Epithelial cell of prostate (primary cell): ENCODE measurements around the gene LONRF2.

Experiments used
- DNase-seq: peaks from one replicate; pipeline ENCODE4 v3.0.0-alpha.2; 2011; ENCODE audit warnings: low read depth, low spot score
- H3K27ac ChIP-seq: fragments of 450-650 bp; 2 replicates; pipeline ENCODE4 v1.5.1; 2017; ENCODE audit warnings: mild to moderate bottlenecking

The LONRF2 gene

DNA sequence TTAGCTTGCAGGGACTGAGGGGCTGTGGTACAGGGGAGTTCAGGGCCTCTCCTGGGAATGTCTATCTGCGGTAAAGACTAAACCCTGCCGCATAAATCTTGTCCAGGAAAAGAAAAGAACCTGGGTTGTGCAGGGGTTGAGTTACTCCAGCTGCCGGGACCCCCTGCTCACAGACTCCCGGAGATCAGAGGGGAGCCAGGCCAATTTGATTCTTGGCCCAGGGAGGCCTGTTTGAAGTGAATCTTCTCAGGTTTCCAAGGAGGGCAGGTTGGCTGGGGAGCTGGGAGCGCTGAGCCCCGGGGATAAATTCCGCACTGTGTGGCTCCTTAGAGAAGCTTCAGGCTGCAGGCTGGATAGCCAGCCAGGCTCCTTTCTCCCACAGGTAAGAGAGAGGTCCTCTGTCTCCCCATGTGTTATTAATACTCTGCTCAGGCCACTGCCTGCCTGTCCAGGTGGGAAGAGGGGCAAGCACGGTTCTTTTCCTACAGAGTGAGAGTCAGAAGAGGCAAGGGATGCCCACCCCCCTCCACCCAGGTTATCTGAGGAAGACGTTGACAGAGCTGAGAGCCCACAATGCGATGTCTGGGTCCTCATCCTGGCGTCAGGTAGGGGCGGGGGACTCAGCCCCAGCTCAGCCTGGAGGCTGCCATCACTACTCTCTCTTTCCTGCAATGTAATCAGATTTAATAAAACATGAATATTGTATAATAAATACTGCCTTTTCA is 82.7 kb downstream of the LONRF2 start:
- no peak for DNase-seq
- no peak overlapping the region for H3K27ac ChIP-seq

DNA sequence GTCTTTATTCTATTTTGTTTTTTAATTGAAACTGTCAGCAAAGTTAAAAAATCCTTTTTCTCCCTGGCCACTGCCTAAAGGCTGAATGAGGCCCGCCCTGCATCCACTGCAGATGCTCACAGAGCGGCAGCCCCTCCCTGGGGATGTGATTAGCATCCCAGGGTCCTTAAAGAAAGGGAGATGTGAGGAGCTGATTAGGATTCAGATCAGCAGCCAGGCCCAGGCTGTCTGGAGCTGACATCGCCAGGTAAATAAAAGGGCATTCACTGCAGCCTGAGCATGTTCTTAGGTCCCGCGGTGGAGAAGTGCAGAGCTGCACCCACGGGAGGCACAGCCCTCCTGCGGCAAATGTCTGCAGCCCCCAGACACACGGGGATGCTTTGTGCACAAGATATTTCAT is 83.8 kb downstream of the LONRF2 start:
- no peak overlapping the region for H3K27ac ChIP-seq
- DNase-seq: no peak

DNA sequence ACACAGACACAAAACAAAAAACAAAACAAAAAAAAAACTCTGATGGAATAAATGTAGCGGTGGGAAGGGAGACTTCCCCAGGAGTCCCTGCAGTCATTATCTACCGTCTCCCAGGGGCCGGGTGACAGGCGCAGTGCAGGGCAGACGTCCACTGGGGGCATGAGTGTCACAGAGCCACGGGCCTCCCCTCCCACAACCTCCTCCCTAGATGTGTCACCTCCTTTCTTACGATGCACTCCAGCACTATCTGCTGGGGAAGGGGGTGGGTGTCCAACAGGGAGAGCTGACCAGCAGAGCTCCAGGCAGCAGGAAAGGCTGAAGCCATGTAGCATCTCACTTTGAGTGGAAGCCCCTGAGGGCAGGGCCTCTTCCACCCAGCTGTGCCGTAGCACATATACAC is 84.5 kb downstream of the LONRF2 start:
- H3K27ac ChIP-seq: no peak overlapping the region
- DNase-seq: no peak

DNA sequence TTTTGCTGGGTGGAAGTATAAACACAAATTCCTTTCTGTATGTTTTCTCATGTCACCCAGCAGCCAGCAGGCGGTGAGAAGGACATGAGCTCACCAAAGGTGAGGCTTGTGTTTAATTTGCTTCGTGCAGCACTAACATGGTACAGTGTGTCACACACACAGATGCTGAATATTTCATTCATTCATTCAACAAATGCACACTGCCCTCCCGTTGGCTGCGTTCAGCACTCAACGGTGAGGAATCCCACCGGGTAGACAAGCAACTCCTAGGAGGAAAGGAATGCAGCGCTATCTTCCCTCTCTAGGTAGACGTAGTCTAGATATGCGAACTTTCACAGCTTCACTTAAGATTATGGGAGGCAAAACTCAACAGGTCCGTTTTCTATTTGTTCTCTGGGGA is 85.1 kb downstream of the LONRF2 start:
- H3K27ac ChIP-seq: no peak overlapping the region
- no peak for DNase-seq

DNA sequence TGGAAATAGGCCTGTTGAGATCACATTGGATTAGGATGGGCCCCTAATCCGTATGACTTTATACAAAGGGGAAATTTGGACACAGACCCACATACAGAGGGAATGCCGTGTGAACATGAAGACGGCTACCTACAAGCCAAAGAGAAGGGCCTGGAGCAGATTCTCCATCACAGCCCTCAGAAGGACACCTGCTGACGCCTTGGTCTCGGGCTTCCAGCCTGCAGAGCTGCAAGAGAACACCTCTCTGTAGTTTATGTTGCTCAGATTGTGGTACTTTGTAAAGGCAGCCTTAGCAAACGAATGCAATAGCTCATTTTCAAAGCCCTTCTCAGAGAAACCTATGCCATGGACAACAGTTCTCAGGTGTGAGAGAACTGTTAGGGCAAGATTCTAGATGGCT is 86.1 kb downstream of the LONRF2 start:
- no peak overlapping the region for H3K27ac ChIP-seq

DNA sequence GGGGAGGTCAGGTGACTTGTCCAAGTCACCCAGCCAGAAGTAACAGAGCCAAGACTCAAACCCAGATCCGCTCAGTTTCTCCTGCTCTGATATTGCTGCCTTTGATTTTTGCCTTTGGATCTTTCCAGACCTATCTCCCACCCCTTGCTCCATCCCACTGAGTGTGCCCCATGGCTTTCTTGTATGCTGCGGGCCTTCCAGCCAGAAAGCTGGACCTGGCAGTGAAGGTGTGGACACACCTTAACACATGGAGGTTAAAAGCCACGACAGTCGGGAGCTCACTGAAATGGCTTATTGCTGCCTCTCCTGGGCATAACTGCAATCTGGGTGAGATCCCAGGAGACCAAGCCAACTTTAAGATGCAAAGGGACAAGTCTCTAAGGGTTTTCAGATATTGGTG is 86.7 kb downstream of the LONRF2 start:
- no peak overlapping the region for H3K27ac ChIP-seq
- DNase-seq: no peak

More for the DNA sequence above, 86.1 kb downstream of the LONRF2 start:
- no peak for DNase-seq

DNA sequence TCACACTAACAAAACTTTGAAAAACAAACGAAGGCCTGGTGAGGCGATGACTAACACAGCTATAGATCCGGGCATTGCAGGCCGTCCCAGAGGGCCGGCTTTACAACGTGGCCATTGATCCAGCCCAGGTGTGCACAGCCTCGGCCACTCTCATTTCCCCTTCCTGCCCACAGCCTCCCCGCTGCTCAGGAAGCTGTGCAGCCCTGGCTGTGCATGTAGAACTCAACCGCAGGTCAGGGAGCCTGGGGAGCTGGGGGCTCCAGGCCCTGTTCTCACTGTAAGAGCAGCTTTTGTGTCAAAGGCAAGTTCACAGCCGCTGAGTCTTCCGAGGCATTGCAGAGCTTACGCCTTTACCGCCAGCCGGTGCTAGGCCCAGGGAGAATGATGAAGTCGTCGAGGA is 87.2 kb downstream of the LONRF2 start:
- DNase-seq: no peak
- H3K27ac ChIP-seq: no peak overlapping the region

DNA sequence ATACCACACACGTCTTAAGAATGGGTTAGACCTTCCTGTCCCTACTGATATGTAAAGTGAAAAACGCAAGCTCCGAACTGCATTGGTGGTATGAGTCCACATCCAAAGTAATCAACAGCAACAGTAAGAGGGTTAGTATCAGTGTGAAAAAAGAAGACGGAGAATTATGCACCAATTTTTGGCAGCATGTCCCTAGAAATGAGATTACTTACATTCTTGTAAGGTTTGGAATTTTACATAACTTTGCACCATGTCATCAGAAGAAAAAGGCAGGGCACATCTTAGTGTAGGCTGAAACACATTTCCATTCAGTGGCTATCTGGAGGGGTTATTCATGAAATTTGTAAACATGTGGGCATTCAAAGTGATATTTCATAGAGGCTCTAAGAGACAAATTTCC is 88.2 kb downstream of the LONRF2 start:
- no peak for DNase-seq
- H3K27ac ChIP-seq: no peak overlapping the region

DNA sequence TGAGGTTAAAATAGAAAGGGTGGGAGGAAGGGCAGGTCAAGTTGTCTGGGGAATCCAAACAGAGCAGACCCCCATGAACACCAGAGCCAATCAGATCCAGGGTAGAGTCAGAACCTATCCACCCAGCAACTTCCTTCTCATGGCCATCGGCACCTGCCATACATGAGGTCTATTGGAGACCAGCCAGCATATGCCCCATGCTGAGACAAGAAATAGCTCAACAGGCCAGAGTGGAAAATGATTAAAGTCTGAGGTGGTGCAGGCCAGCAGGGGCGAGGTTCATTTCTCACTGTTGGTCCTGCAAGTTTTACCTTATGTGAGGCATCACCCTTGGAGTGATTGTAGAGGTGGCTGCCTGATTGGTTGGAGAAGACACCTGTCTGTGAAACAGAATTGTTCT is 89.2 kb downstream of the LONRF2 start:
- no peak overlapping the region for H3K27ac ChIP-seq
- DNase-seq: no peak

DNA sequence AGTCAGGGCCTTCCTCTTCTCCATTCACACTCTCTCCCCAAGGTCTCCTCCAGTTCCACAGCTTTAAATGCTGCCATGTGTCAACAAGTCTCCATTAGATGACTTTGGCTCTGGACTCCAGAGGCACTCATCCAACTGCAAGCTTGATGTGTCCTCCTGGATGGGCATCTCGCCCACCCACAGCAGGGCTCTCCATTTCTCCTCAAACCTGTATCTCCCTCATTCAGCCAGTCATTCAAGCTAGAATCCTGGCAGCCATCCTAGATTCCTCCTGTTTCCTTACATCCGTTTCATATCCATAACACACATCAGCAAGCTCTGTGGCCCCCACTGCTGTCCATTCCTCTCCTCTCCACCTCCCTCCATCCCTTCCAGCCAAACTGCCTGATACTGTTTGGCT is 91.5 kb downstream of the LONRF2 start:
- no peak overlapping the region for H3K27ac ChIP-seq
- no peak for DNase-seq

DNA sequence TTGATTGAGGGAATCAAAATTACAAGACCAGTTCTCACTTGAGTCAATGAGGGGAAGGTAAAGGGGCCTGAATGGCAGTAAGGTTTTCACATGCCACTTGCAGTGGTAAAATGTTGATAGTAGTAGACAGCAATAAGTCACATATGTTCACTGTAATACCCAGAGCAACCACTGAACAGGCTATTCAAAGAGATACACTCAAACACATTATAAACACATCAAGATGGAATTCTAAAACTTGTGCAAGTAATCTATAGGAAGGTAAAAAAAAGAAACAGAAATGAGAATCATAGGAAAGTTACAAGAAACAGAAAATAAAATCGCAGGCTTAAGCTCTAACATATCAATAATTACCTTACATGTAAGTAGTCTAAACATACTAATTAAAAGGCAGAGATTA is 93.3 kb downstream of the LONRF2 start:
- DNase-seq: no peak
- no peak overlapping the region for H3K27ac ChIP-seq

DNA sequence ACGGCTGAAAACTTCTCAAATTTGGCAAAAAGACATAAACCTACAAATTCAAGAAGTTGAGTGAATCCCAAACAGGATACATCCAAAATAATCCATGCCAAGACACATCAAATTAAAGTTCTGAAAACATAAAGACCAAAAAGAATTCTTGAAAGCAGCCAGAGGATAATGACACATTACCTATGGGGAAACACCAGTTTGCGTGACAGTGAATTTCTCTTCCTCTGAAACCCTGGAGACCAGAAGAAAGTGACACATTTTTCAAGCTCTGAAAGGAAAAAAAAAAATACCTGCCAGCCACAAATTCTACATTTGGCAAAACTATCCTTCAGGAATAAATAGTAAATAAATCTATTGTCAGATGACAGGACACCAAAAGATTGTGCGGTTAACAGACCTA is 93.9 kb downstream of the LONRF2 start:
- no peak for DNase-seq
- no peak overlapping the region for H3K27ac ChIP-seq

DNA sequence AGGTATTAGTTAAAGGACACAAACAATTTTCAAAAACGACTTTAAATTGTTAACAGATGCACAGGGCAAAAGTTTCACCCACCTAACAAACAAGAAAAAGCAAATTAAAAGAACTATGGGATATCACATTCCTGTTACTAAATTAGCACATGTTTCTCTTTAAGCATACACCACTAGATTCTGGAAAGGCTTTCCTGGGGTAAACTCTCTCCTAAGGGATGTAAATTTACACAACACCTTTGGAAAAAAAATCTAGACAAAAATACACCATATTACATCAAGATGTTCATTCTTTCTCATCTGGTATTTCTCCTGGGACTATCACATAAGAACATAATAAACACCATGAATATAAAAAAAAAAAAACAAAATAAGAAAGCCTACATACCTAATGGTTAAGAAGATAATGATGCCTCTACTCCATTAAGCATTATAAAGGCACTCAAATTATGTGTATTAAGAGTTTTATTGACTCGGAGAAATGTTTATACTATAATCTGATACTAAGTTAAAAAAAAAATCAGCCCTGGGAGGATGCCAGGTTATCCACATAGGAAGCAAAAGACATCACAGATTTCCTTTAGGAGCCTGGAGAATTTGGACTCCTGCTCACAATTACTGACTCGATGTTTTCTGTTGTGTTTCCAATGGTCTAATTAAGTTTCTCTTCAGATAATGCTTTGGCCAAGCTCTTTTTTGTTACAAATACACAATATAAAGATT is 97.2 kb downstream of the LONRF2 start:
- no peak for DNase-seq
- no peak overlapping the region for H3K27ac ChIP-seq

DNA sequence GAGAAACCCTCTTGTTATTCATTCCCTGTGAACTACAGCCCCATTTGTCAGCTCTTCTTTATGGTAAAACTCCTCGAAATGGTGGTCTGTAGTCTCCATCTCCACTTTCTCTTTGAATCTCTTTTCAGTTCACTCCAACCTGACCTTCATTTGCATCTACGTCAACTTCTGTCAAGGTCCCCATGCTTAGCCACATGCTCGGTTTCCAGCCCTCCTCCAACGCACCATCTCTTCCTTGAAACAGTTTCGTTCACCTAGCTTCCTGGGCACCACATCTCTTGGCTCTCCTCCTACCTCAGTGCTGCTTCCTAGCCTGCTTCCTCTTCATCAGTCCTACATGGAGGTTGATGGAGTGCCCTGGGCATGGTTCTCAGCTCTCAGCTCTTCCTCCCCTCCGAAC is 98.8 kb downstream of the LONRF2 start:
- H3K27ac ChIP-seq: no peak overlapping the region
- no peak for DNase-seq
